Left lung (tissue), 10 donors: ENCODE data around the gene APOL3. TPM values are rescaled to one million over a fixed set of nuclear protein-coding genes. Genes with fewer than 3 reads are reported as not detected.
"Not testable (repeated sequence)": the region's sequence is repeated elsewhere in the genome, so short reads cannot be mapped to it uniquely, and the experiment has no call there.

Experiments
- ATAC-seq: fragments of 200-7000 bp; cut with Tn5 transposase; one replicate; pipeline ENCODE4 v1.9.1; 2020; ENCODE audit warnings: moderate library complexity
- DNase-seq, 4 donors: peaks; one replicate each; pipeline ENCODE4 v3.0.0-alpha.2; 2013 to 2020
- H3K27ac ChIP-seq, 2 donors: fragments of 200-600 bp; sonication (generic) in 1 of 2; one replicate each; pipeline versions ENCODE4 v1.5.0 to v1.8.0; 2020 to 2021
- H3K27me3 ChIP-seq, 2 donors: fragments of 200-600 bp; sonication (generic) in 1 of 2; one replicate each; pipeline versions ENCODE4 v1.5.0 to v1.8.0; 2020 to 2021
- H3K36me3 ChIP-seq, 2 donors: fragments of 200-600 bp; sonication (generic) in 1 of 2; one replicate each; pipeline versions ENCODE4 v1.5.0 to v1.8.0; 2020 to 2021
- H3K4me1 ChIP-seq, 2 donors: fragments of 200-600 bp; one replicate each; pipeline ENCODE4 v1.8.0; 2021
- H3K4me3 ChIP-seq, 2 donors: fragments of 200-600 bp; sonication (generic) in 1 of 2; one replicate each; pipeline versions ENCODE4 v1.5.0 to v1.8.0; 2020 to 2021; ENCODE audit warnings: mild to moderate bottlenecking in 1 of 2
- H3K9me3 ChIP-seq, 2 donors: fragments of 200-600 bp; sonication (generic) in 1 of 2; one replicate each; pipeline versions ENCODE4 v1.5.0 to v1.8.0; 2020 to 2021
- intact Hi-C, 2 donors: fragments of 100-400 bp; cut with DNase I; formaldehyde crosslinking; loops; one replicate each; pipeline versions ENCODE4 v1.11.2 to v1.14.2; 2022
- polyA plus RNA-seq, 6 donors: library from polyadenylated mRNA; unstranded; fragments of 120-200 nt; gene quantifications; one replicate each; pipeline ENCODE4 v1.2.1, GENCODE V29; 2013; ENCODE audit not compliant: insufficient read length in 6 of 6
- total RNA-seq, 2 donors: library from RNA; stranded (reverse); fragmentation: NEBNext Ultra II Directional; extraction: Animal tissue kit (Norgen Biotek cat#: 25700); gene quantifications; one replicate each; pipeline ENCODE4 v1.2.1, GENCODE V29; 2021
- TF ChIP-seq, protein P1 (sequence below), 2 donors: fragments of 200-600 bp; sonication (generic) in 1 of 2; IDR thresholded peaks; one replicate each; pipeline versions ENCODE4 v1.5.0 to v1.8.0; 2021; ENCODE audit warnings: antibody characterized with exemption in 2 of 2
- donor health status: DM: no; HTN: yes; CAD: no.
- donor health status: DM: no; HTN: no; CAD: no.

The APOL3 gene
- total and polyA plus RNA-seq, 8 donors = 27.0 to 57.9 (median 42.0) TPM

DNA sequence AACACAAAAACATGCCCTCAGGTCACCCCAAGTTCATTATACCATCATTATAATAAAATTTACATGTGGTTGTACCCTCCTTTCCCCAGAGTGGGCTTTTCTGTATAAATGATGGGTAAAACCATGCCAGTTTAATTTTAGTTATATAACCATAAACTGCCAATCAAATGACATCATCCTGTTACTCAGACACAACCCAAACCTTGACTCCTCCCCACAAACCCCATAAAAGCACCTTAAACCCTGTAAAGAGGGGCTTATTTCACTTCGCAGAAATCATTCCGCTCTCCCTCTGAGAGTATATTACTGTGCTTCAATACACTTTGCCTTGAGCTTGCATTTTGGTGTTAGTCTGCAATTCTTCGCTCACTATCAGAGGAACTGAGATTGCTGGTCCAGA is 5.5 kb upstream of the APOL3 start:
- Histone ChIP-seq H3K9me3 (peaks cover 0 to 3% of the 10 kb centered on the region in 2 donors), H3K36me3 (no peaks in the 10 kb centered on the region), H3K27ac (peak overlapping the region in 1 of 2 donors; percentile 69), H3K4me1 (peaks cover 7 to 49% of the 10 kb centered on the region in 2 donors), H3K27me3 (no peaks in the 10 kb centered on the region), H3K4me3 (no peak overlapping the region)
- ATAC-seq (no peak), DNase-seq (no peak)
- intact Hi-C loops = no loop called here
- TF ChIP-seq, protein P1, sequence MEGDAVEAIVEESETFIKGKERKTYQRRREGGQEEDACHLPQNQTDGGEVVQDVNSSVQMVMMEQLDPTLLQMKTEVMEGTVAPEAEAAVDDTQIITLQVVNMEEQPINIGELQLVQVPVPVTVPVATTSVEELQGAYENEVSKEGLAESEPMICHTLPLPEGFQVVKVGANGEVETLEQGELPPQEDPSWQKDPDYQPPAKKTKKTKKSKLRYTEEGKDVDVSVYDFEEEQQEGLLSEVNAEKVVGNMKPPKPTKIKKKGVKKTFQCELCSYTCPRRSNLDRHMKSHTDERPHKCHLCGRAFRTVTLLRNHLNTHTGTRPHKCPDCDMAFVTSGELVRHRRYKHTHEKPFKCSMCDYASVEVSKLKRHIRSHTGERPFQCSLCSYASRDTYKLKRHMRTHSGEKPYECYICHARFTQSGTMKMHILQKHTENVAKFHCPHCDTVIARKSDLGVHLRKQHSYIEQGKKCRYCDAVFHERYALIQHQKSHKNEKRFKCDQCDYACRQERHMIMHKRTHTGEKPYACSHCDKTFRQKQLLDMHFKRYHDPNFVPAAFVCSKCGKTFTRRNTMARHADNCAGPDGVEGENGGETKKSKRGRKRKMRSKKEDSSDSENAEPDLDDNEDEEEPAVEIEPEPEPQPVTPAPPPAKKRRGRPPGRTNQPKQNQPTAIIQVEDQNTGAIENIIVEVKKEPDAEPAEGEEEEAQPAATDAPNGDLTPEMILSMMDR (IDR thresholded peaks at IDR 0.05) = no peak

DNA sequence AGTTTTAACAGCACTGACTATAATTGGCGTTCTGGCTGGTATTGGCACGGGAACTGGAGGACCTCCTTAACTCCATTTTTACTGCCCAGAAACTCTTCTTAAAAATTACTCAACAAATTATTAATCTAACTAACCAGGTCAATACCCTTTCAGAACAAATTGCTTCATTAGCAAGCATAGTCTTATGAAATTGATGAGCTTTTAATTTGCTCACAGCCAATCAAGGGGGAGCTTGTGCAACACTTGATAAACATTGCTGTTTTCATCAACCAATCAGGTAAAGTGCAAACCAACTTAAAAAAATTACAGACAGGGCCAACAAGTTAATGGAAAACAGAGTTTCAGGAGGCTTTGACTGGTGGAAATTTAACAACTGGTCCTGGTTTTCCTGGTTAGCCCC is 4.6 kb upstream of the APOL3 start:
- Histone ChIP-seq H3K27ac (peak overlapping the region in 1 of 2 donors; percentile 69), H3K27me3 (no peaks in the 10 kb centered on the region), H3K9me3 (peaks cover 0 to 3% of the 10 kb centered on the region in 2 donors), H3K36me3 (no peaks in the 10 kb centered on the region), H3K4me3 (no peak overlapping the region), H3K4me1 (peaks cover 15 to 59% of the 10 kb centered on the region in 2 donors)
- ATAC-seq (peak; percentile 18), DNase-seq (peak in 1 of 4 donors; percentile 44)
- TF ChIP-seq, protein P1 (IDR thresholded peaks at IDR 0.05) = no peak
- intact Hi-C loops = no loop called here

DNA sequence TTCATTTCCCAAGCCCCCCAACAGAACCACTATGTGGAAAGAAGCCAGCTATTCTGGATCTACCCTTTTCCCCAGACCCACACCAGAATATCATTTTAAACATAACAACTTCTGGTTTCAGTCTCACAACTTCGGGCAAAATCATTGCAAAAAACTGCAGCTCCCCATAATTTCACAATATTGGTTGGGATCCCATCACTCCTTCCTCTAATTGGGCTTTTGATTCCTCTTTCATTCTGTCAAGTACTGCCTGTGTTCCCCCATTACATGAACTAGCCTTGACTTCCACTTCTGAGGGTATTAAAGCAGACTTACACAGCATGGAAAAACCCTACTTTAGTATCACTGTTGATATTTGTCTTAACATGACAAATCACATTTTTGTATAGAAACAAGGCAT is 4.1 kb upstream of the APOL3 start:
- Histone ChIP-seq H3K4me3 (no peak overlapping the region), H3K36me3 (no peaks in the 10 kb centered on the region), H3K9me3 (peaks cover 0 to 3% of the 10 kb centered on the region in 2 donors), H3K4me1 (peaks cover 15 to 64% of the 10 kb centered on the region in 2 donors), H3K27me3 (no peaks in the 10 kb centered on the region), H3K27ac (peak overlapping the region in 1 of 2 donors; percentile 69)
- intact Hi-C loops = no loop called here
- DNase-seq (peak in 1 of 4 donors; percentile 29), ATAC-seq (peak; percentile 61)
- TF ChIP-seq, protein P1 (IDR thresholded peaks at IDR 0.05) = no peak

DNA sequence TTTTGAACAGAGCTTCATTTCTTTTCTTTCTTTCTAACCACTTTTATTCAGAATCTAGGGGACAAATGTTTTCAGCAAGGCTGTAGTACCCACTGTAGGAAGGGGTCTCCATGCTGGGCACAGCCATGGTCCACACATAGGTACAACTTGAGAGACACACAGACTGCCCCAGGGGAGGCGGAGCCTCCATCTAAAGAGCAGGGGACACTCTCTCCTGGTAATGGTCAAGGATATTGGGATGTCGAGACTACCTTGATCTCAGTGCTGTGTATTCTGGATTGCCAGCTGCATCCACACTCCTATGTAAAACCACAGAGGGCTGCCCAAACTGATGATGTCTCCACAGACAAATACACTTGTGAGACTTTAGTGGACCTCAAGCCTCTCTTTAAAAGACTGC is 2.9 kb upstream of the APOL3 start:
- no peak overlapping the region for H3K27ac ChIP-seq
- no peak for DNase-seq
- H3K36me3 ChIP-seq = no peaks in the 10 kb centered on the region
- no peaks in the 10 kb centered on the region for H3K9me3 ChIP-seq
- no peak overlapping the region for H3K4me3 ChIP-seq
- TF ChIP-seq, protein P1 (IDR thresholded peaks at IDR 0.05) = no peak
- H3K27me3 ChIP-seq = no peaks in the 10 kb centered on the region
- intact Hi-C loops = no loop called here
- ATAC-seq = no peak
- peaks cover 15 to 75% of the 10 kb centered on the region in 2 donors for H3K4me1 ChIP-seq

DNA sequence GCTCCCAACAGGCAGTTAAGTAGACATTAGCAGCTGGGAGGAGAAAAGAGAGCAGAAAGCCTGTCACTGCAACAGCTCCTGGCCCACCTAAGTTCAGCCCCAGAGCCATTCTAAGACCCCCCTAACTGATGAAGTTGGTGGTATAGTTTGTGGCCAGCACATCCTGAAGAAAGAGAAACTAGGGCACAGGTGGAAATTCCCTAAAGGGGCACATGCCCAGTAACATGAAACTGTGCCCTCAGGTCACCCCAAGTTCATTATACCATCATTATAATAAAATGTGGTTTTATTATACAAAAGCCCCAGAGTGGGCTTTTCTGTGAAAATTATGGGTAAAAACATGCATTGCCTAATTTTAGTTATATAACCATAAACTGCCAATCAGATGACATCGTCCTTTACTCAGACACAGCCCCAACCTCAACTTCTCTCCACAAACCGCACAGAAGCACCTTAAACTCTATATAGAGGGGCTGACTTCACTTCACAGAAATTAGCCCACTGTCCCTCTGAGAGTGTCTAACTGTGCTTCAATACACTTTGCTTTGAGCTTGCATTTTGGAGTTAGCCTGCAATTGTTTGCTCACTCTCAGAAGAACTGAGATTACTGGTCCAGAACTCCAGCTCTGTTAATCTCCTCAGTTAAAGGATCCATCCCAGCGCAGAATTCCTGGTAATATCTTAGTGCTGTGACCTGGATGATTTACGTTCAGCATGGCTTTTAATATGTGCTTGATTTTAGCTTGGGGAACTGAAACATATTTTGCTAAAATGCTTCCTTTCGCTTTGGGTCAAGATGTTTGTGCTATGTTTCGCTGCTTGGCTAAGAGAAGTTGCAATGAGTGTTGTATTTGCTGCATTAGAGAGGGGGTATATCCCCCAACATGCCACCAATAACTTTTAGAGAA is 1.8 kb upstream of the APOL3 start:
- DNase-seq (no peak), ATAC-seq (no peak)
- TF ChIP-seq, protein P1 (IDR thresholded peaks at IDR 0.05) = no peak
- intact Hi-C loops = no loop called here
- H3K4me1 ChIP-seq = peaks cover 15 to 85% of the 10 kb centered on the region in 2 donors
- H3K36me3 ChIP-seq = no peaks in the 10 kb centered on the region
- H3K9me3 ChIP-seq = no peaks in the 10 kb centered on the region
- no peaks in the 10 kb centered on the region for H3K27me3 ChIP-seq
- H3K4me3 ChIP-seq = no peak overlapping the region
- peak overlapping the region in 1 of 2 donors; percentile 87 for H3K27ac ChIP-seq

DNA sequence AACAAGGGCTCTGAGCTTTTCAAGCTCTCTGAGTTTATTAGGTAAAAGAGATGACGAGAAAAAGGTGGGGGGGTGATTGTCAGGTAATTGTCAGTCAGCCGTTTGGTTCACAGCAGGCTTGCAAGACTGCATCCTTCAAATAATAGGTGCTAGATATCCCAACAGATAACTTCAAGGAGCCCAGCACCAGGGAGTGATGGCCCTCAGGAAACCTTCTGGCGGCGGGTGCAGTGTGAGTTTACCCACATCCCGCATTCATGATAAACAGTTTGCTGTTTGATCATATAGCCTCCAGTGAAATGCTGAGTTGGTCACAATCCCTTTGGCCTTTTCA is 1.2 kb upstream of the APOL3 start:
- DNase-seq, ATAC-seq, H3K4me3 ChIP-seq, H3K27me3 ChIP-seq, intact Hi-C loops, H3K36me3 ChIP-seq, H3K9me3 ChIP-seq: not testable (repeated sequence)
- Histone ChIP-seq H3K4me1 (peaks cover 15 to 91% of the 10 kb centered on the region in 2 donors), H3K27ac (peak overlapping the region in 1 of 2 donors; percentile 87)
